ENCODE measurements around the gene PDE6H.
A peak's percentile ranks its signal among the peaks of the same experiment; 100 is the strongest.

- TF ChIP-seq EZH2 (IDR thresholded peaks at IDR 0.05; ENCODE audit: low read length, missing control alignments) = no peak
- TF ChIP-seq, protein P1, sequence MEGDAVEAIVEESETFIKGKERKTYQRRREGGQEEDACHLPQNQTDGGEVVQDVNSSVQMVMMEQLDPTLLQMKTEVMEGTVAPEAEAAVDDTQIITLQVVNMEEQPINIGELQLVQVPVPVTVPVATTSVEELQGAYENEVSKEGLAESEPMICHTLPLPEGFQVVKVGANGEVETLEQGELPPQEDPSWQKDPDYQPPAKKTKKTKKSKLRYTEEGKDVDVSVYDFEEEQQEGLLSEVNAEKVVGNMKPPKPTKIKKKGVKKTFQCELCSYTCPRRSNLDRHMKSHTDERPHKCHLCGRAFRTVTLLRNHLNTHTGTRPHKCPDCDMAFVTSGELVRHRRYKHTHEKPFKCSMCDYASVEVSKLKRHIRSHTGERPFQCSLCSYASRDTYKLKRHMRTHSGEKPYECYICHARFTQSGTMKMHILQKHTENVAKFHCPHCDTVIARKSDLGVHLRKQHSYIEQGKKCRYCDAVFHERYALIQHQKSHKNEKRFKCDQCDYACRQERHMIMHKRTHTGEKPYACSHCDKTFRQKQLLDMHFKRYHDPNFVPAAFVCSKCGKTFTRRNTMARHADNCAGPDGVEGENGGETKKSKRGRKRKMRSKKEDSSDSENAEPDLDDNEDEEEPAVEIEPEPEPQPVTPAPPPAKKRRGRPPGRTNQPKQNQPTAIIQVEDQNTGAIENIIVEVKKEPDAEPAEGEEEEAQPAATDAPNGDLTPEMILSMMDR (conservative IDR thresholded peaks at IDR 0.05 in 1 of 2, IDR thresholded peaks at IDR 0.05 in 1 of 2; ENCODE audit: low read depth in 1 of 2, low read length in 2 of 2) = peak in 1 of 2 donors; percentile 16
Observed at GRCh38 chr12:14936224-14936861, 36.5 kb upstream of the PDE6H start.
